ENCODE measurements around the gene CEBPB.

GRCh38 chr20:50194422-50194830 lies 3.8 kb downstream of the CEBPB start:
- TF ChIP-seq CTCF (IDR thresholded peaks at IDR 0.05) (no peak), POLR2A (IDR thresholded peaks at IDR 0.05) (no peak)

All from heart left ventricle (tissue), 13 donors.